Measurements from ENCODE around the gene BTBD2.

BTBD2 gene

GRCh38 chr19:2050349-2050990, 35.0 kb upstream of the BTBD2 start:
- DNase-seq: no peak

- peak; percentile 53 for DNase-seq
Observed at GRCh38 chr19:2049741-2050348, 34.3 kb upstream of the BTBD2 start.

- DNase-seq: no peak
Observed at GRCh38 chr19:2048959-2049740, 33.6 kb upstream of the BTBD2 start.

GRCh38 chr19:2048104-2048958, 32.8 kb upstream of the BTBD2 start:
- no peak for DNase-seq

DNA sequence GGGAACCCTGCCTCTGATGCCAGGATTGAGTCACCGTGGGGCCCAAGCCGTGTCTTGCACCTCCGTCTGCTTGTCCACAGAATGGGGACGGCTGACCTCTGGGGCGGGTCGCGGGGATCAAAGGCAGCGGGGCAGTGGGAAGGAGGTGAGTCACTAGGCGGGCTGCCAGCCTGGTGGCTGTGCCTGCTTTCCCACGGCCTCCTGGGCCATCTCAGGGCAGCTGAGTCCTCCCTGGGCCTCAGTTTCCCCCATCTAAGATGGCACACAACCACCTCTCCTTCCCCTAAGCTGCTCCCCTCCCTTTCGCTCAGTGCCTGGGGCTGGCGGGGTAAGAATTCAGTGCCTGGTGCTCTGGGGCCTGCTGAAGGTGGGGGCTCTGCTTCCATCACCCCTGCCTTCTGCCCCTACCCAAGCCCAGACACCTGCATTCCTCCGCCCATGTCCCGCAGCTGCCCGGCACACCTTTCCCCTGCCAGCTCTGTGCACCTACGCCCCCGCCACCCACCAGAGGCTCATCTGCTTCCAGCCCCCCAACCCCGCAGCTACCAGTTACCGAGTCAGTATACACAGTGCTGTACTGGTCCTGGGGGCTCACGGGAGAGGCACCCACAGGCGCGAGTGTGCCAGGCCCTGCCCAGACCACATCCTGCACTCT, 32.1 kb upstream of the BTBD2 start:
- no peak for DNase-seq

GRCh38 chr19:2047076-2047448, 31.5 kb upstream of the BTBD2 start:
- no peak for DNase-seq

DNA sequence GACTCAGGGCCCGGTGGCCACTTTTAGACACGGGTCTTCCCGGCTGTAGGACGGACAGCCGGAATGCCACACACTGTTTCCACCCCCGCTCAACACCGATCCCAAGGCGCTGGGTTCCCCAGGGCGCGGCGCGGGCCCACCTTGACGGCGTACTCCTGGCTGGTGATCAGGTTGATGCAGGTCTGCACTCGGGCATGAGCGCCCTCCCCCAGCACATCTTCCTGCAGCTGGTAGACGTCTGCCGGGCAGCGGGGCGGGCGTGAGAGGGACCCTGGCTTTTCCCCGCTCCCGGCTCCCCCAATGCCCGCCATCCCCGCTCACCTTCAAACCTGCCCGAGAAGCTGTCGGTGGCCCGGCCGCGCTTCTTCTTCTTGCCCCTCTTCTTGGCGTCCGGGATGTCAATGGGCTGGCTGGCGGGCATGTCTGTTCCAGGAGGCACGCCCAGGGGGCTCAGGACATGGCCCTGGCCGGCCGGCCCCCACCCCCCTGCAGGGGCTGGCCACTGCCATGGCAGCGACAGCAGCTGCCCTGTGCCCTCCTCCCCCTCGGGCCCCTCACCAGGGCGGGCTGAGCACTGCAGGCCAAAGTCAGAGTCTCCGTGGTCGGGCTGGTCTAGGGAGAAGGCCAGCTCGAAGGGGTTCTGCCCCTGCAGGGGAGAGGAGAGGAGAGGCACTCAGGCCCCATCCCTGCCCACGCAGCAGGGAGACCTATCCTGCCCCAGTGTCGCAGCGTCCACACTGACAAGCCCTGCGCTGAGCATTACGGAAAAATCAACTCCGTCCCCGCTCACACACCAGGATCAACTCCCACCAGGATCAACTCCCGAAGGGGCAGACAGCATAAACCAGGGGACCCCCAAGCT, 30.8 kb upstream of the BTBD2 start:
- DNase-seq: no peak

DNA sequence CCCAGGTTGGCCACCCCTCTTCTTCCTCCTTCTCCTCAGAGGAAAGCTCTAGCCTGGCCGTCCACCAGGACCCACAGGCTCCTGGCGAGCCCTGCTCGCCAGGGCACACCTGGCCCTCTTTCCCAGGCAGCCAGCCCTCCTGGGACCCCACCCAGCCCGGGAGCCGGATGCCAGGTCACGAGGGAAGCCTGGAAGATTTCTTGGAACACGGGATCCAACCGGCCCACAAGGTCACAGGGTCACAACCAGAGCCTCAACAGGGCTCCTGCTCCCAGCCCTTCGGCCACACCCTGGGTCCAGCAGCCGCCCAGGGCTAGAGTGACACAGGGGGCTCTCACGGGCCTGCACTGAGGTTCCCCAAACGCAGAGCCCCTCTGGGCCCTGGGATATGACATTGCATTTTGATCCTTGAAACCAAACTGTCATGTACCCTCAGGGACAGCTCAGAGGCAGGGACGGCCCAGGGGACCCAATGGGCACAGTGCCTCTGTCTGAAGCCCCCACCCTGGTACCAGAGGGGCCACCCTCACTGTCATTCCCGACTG, 30.1 kb upstream of the BTBD2 start:
- no peak for DNase-seq

- no peak for DNase-seq
Observed at GRCh38 chr19:2044709-2045500, 29.4 kb upstream of the BTBD2 start.

DNA sequence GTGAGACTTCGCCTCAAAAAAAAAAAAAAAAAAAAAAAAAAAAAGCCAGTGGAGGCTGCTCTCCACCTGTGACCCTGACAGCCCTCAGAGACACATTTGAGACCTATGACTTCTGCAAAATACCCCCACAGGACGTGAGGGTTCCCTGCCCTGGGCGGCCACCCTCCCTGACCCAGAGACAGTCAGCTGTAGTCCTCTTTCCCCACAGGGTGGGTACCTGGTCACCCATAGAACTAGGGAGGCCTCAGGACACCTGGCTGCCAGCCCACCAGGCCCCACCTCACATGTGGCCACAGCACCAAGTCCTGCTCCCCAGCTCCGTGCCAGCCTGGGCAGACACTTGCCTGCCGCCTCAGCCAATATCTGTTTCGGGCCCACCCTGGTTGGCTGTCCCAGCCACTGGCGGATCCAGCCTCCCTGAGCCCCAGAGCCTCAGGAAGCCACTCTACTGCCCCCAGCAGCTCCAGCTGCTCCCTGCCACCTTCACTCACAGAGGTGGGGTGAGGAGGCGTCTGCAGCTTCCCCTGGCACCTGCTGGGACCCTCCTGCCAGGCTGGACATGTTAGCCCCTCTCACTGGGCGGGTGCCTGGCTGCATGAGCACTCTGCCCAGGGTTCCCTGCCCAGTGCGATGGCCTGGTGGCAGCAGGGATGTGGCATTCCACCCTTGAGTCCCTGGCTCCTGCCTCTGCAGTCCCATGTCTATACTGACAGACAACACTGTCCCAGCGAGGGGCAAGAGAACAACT, 28.6 kb upstream of the BTBD2 start:
- no peak for DNase-seq

DNA sequence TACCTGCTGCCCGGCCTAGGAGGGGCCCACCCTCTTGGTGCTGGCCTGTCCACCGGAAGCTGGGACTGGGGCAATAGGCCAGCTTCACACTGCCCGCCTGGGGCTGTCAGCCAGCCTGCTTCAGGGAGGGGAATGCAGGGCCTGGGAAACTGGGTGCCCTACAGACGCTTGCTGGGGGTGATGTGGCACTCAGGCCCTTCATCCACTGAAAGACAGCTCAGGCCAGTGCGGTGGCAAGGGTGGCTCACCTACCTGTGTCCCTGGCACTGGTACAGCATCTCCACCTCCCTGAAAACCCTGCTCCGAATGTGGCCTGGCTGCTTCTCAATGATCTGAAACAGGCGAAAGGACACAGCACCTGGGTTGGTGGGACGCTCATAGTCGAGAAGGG, 27.7 kb upstream of the BTBD2 start:
- DNase-seq: no peak

GRCh38 chr19:2042485-2043250, 27.2 kb upstream of the BTBD2 start:
- DNase-seq: no peak

- DNase-seq: peak; percentile 100
Observed at GRCh38 chr19:2041683-2042484, 26.4 kb upstream of the BTBD2 start.

DNA sequence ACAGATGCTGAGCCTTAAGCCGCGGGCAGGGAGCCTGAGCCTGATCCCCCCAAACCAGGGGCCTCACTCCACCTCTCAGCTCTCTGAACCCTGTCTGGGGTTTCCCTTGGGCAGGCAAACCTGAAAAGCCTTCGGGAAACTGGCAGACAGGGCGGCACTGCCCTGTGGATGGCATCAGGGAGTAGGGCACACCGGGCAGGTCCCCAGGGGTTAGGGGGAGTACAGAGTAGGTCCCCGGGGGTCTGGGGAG, 25.8 kb upstream of the BTBD2 start:
- no peak for DNase-seq

DNA sequence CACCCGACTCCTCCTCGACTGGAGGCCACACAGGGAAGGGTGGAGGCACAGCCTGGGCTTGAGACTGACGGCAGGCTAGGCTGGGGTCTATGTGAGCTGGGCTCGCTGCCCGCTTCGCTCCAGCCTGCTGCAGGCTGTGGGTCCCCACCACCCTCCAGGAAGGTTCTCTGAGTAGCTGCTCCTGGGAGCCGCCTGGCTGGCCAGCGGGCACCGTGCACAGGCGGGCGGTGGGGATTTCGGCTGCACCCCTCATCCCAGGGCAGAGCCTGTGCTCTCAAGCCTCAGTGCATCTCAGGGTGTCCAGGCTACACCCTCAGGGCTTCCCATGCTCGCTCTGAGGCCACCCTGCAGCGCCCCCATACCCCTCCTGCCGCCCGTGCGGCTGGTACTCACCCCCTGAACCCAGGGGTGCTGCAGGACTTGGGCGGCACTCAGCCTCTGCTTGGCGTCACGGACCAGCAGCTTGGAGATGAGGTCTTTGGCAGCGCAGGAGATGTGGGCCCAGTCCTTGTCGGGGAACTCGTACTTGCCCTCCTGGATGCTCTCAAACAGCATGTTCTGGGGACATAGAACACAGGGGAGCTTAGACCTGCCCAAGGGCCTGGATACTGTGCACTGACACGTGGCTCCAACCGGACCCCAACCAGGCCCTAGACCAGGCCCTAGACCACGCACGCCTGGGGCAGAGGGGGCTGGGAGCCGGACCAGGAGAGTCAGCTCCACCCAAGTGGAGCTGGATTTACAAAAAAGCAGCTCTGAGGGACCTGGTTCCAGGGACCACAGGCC, 25.3 kb upstream of the BTBD2 start:
- no peak for DNase-seq

DNA sequence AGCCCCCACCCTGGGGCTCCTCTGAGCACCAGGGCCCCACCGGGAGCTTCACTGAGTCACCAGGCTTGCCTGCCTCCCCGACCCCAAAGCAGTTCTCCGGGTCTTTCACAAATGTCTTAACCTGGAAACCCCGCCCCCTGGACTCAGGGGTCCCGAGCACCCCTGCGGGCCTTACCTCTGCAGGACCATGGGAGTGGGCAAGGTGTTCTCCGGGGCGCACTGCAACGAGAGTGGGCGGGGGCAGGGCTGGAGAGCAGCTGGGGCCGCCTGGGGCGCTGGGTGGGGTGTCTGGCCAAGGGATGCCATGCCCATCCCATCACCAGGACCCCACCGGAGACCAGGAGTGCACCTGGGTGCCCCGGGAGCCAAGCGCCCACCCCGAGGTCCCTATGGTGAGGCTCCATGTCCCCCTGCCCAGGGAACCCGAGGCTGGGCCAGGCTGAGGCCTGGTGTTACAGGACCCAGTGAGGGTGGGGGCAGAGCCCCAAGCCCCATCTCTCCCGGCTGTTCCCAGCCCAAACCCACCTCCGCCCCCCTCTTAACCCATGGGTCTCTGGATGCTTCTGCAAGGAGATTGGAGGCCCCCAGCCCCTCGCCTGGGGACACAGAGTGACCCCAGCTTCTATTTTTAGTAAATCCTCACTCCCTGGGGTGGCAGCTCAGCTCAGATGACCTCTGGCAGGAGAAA, 24.6 kb upstream of the BTBD2 start:
- no peak for DNase-seq

Data from activated effector memory CD4-positive, alpha-beta T cell treated with Interleukin-2 at 50 U/mL for 16 hours (primary cell).